HG03045 (cell line): Measurements from ENCODE around the gene RALGAPA2.

Experiments
- ATAC-seq: cut with Tn5 transposase; IDR thresholded peaks from one replicate; pipeline ENCODE4 v1.9.1; 2021; ENCODE audit warnings: mild to moderate bottlenecking, moderate library complexity; ENCODE audit not compliant: unreplicated experiment

RALGAPA2 gene

DNA sequence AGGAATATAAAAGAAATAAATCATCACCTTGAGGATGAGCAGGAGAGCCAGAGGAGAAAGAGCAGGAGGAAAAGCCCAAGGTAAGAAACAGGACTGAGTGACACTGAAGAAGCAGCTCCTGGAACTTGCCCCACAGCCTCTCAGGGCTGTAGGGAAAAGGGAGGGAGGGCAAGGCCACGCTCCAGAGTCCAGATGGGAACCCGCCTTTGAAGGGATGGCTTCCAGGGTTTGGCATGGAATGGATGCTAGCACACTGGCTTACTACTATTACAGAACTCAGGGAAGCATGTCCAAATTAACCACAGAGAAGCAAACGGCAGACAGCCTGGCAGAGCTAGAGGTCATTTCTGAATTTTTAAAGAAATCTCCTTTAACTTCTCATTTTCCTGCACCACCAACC is 26.8 kb downstream of the RALGAPA2 start:
- ATAC-seq: no peak

- ATAC-seq: no peak
Measured at GRCh38 chr20:20683481-20684321, 28.7 kb downstream of the RALGAPA2 start.

DNA sequence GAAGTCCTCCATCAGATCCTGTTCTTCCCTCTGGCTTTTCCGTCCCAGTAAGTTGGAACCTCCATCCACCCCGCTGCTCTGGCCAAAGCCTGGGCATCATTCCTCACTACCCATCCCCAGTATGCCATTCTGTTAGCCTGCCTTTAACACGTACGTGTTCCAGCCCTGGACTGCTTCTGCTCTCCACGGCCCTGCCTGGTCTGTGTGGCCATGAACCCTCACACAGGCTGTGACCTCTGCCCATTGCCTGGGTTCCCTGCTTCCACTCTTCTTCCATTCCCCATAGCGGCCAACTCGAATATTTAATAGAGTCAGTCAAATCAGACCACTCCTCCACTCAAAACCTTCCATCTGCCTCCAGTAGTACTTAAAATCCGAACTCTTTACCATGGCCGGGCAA is 29.4 kb downstream of the RALGAPA2 start:
- ATAC-seq: no peak

DNA sequence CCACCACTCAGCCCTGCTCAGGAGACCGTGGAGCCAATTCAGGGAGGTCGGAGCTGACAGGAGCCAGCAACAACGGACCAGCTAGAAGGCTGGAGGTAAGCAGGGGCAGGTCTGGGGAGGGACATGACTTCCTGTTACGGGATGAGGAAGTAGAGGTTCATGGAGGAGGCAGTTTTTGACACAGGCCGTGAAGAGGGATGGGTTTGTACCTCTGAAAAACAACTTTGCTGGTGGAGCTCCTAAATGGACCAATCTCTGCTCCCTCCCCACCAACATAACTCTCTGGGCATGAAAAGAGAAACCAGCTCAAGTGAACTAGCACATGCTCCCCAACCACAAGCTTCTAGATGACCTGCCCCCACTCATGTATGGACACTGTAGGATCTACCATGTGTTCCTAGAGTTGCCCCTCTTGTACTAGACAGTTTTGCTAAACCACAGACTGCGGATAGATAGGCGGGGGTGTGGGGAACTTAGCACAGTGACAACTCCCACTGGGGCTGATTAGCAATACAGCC is 31.4 kb downstream of the RALGAPA2 start:
- ATAC-seq: no peak

DNA sequence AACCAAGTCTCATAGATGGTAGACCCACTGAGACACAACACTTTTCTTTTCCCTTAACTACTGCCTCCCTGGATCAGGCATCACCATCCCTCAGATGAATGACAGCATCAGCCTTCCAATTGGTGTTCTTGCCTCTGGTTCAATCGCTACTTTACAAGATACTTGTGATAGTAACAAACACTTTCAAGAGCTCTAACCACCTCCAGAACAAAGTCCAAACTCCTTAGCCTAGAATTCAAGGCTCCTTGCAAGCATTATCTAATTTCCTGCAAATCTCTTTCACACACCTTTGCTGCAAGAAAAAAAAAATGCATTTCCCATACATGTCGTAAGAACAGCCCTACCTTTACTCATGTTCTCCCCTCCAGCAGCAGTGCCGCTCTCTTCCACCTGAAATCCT is 33.1 kb downstream of the RALGAPA2 start:
- no peak for ATAC-seq

- no peak for ATAC-seq
Measured at GRCh38 chr20:20677186-20677585, 35.3 kb downstream of the RALGAPA2 start.

- peak; percentile 99 for ATAC-seq
Measured at GRCh38 chr20:20668639-20669038, 43.8 kb downstream of the RALGAPA2 start.

DNA sequence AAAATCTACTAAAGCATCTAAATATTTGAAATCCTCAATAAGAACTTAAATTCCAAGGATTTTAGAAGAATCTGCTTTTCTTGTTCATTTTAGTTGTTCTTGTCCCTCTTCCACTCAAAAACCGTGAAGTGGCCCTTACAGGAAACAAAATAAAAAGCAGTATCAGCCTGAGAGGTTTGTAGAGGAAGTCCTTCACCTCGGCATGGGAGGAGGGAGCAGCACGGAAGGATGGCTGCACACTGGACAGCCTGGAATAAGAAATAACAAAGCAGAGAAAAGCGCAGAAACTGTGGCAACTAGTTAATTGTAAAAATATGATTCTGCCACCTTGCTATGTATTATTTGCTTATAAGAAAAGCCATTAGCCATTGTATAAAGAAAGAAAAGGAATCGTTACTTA is 46.1 kb downstream of the RALGAPA2 start:
- no peak for ATAC-seq

DNA sequence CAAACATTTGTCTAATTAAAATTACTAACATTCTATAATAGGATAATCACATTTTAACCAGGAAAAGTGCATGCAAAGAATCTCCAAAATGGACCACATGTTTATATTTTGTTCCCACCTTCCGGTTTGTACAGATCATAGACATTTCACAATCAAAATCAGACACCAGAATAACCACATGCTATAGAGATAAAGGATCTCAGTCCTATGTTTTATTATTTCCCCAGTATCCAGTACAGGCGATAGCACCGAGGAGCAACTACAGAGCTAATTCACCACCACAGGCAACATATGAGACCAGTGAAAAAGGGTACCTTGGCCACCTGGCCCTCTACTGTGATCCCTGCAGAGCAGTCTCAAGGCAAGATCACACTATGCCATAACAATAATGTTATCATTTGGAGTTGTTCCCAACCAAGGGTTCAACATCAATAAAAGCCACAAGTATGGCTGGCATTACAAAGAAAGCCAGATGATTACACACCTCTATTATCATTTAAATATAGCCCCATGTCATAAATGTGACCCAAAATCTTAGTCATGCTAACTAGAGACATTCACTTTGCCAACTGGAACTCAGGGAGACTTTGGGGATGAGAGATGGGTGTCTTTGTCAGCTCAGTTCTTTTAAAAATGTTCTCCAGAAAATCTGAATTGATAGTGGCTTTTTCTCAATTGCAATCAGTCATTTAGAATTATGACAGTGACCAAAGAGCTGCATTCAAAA is 46.7 kb downstream of the RALGAPA2 start:
- no peak for ATAC-seq

DNA sequence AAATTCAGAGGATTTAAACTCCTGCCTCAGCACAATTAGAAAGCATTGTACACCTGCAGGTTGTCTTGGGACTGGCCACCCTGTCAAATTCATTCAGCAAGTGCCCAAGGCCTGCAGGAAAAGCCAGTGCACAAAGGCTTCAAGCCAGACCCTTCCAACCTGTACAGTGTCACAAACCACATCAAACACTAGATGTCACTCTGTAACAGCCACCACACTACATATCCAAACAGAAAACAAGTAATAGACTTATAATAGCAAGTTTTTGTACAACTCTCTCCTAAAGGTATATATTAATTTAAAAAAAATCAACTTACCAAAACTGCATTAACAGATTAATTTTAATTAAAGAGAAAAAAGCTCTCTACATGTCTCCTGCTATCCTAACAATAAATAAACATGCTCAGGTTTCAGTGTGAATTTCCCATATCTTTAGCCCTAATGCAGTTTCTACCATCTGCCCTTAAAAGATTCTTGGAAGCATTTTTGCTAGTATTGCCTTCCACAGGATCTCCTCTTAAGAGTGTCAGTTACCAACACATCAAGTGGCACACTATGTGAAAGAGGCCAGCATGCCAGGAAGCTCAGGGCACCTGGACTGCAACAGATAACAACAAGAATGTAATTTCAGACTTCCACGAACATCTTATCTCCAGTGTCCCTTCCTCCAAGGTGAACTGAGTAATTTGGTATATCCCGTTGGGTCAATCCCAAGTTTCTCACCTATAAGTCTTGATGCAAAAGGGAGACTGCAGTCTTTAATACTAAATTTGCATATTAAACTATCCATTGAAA is 47.5 kb downstream of the RALGAPA2 start:
- no peak for ATAC-seq

- no peak for ATAC-seq
Measured at GRCh38 chr20:20663841-20664240, 48.6 kb downstream of the RALGAPA2 start.

- no peak for ATAC-seq
Measured at GRCh38 chr20:20658871-20659431, 53.5 kb downstream of the RALGAPA2 start.

- no peak for ATAC-seq
Measured at GRCh38 chr20:20658123-20658522, 54.3 kb downstream of the RALGAPA2 start.

DNA sequence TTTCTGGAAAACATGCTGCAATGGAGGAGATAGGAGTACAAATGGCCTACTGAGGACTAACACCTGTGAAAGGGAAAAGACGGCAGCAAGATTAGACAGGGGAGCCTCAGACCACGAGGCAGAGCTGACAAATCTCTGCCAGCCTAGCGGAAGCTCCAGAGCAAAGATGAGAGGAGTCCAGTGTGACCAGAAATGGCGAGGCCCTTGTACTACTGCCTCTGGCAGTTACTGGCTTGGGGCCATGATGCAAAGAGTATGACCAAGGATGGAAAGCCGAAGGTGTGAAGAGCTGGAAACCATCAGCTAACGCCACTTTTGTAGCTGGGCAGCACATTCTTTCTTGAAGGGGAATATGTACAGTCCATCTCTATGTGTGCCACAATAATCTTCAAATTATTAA is 55.4 kb downstream of the RALGAPA2 start:
- ATAC-seq: no peak

- ATAC-seq: no peak
Measured at GRCh38 chr20:20655883-20656282, 56.6 kb downstream of the RALGAPA2 start.

DNA sequence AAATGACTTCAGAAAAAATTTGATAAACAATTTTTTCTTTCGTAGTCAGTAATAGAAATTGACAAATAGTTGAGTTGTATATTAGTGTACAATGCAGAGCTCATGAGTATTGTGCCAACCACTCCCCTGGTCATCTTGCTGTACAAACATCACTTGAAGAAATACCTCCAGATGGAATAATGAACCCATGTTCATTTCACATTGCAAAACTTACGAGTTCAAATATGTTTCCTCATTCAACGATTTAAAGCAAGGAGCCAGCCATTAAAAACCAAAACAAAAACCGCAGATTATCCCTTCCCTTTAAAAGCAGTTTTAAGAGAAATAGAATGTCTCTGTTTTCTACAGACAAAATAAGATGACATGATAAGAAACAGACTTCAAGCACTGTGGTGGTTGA is 62.5 kb downstream of the RALGAPA2 start:
- ATAC-seq: no peak

- ATAC-seq: no peak
Measured at GRCh38 chr20:20643927-20644326, 68.5 kb downstream of the RALGAPA2 start.

- ATAC-seq: no peak
Measured at GRCh38 chr20:20641783-20642182, 70.7 kb downstream of the RALGAPA2 start.

DNA sequence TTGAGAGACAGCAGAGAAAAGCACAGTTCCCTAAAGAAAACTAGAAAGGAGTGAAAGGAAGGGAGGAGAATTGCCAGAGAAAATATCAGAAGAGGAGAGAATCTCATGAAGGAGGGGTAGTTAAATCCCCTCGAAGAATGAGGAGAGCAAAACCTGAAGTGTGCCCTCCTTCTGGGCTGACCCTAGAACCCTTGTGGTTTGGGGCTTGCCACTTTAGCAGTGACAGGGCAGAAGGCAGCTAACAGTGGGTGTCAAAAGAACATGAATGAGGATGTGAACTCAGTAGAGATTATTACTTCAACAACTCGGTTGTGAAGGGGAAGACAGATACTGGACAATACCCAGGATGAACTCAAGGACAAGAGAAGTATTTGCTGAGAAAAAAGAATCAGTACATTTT is 73.6 kb downstream of the RALGAPA2 start:
- no peak for ATAC-seq

- no peak for ATAC-seq
Measured at GRCh38 chr20:20637998-20638725, 74.3 kb downstream of the RALGAPA2 start.
